Liver (tissue), 3 donors: ENCODE measurements around the gene NLRP9.

ENCODE experiments used
- EGR1 ChIP-seq, 2 donors: IDR thresholded peaks; 2 replicates each; pipeline ENCODE4 v1.6.1; 2016 to 2018; ENCODE audit warnings: antibody characterized with exemption in 2 of 2, low read depth in 2 of 2
- FOXA1 ChIP-seq: IDR thresholded peaks from 2 replicates; pipeline ENCODE4 v1.6.1; 2016; ENCODE audit warnings: antibody characterized with exemption
- GABPA ChIP-seq, 2 donors: IDR thresholded peaks in 1 of 2; conservative IDR thresholded peaks in 1 of 2; 2 replicates each; pipeline ENCODE4 v1.6.1; 2016; ENCODE audit warnings: antibody characterized with exemption in 2 of 2, mild to moderate bottlenecking in 1 of 2, moderate library complexity in 1 of 2
- HNF4A ChIP-seq, 2 donors: conservative IDR thresholded peaks; 2 replicates each; pipeline ENCODE4 v1.6.1; 2016; ENCODE audit warnings: antibody characterized with exemption in 2 of 2, mild to moderate bottlenecking in 2 of 2
- RAD21 ChIP-seq, 2 donors: IDR thresholded peaks; 2 replicates each; pipeline ENCODE4 v1.6.1; 2016; ENCODE audit warnings: antibody characterized with exemption in 2 of 2, mild to moderate bottlenecking in 2 of 2
- RXRA ChIP-seq, 2 donors: IDR thresholded peaks; 2 replicates each; pipeline ENCODE4 v1.6.1; 2017 to 2018; ENCODE audit warnings: antibody characterized with exemption in 2 of 2, mild to moderate bottlenecking in 1 of 2
- TAF1 ChIP-seq: conservative IDR thresholded peaks from 2 replicates; pipeline ENCODE4 v1.6.1; 2016; ENCODE audit warnings: antibody characterized with exemption, mild to moderate bottlenecking
- YY1 ChIP-seq: IDR thresholded peaks from 2 replicates; pipeline ENCODE4 v1.6.1; 2016; ENCODE audit warnings: antibody characterized with exemption, mild to moderate bottlenecking
- TF ChIP-seq, protein P1 (sequence below): fragments of 150-350 bp; IDR thresholded peaks from 2 replicates; pipeline ENCODE4 v1.5.1; 2017; ENCODE audit warnings: improper control_type of control experiment, low read depth, low read length; ENCODE audit not compliant: missing input control
- TF ChIP-seq, protein P2 (sequence below): IDR thresholded peaks from 2 replicates; pipeline ENCODE4 v1.6.1; 2016; ENCODE audit warnings: antibody characterized with exemption
- TF ChIP-seq, protein P3 (sequence below): IDR thresholded peaks from 2 replicates; pipeline ENCODE4 v1.6.1; 2016; ENCODE audit warnings: antibody characterized with exemption
- TF ChIP-seq, protein P4 (sequence below): IDR thresholded peaks from 2 replicates; pipeline ENCODE4 v1.6.1; 2016; ENCODE audit warnings: antibody characterized with exemption
- TF ChIP-seq, protein P5 (sequence below): IDR thresholded peaks from 2 replicates; pipeline ENCODE4 v1.6.1; 2016; ENCODE audit warnings: antibody characterized with exemption, mild to moderate bottlenecking
- donor health status: healthy.
- donor health status: healthy.

DNA sequence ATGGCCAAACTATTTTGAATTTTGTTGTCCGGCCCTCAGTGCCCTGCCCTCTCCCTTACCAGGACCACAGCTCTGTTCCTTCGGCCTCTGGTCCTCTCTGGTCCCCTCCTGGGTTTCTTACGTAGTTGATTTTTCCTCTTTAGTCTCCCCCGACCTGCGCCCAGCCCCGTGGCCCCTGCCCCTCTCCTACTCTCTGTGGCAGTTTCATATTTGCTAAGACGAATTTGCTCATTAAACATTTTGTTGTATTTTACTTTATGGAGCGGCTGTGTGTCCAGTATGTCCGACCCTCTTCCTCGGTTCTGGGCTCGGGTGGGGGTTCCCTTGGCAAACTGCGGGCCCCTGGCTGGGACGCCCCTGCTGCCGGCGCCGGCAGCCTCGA is 63.8 kb downstream of the NLRP9 start:
- TF ChIP-seq, protein P1, sequence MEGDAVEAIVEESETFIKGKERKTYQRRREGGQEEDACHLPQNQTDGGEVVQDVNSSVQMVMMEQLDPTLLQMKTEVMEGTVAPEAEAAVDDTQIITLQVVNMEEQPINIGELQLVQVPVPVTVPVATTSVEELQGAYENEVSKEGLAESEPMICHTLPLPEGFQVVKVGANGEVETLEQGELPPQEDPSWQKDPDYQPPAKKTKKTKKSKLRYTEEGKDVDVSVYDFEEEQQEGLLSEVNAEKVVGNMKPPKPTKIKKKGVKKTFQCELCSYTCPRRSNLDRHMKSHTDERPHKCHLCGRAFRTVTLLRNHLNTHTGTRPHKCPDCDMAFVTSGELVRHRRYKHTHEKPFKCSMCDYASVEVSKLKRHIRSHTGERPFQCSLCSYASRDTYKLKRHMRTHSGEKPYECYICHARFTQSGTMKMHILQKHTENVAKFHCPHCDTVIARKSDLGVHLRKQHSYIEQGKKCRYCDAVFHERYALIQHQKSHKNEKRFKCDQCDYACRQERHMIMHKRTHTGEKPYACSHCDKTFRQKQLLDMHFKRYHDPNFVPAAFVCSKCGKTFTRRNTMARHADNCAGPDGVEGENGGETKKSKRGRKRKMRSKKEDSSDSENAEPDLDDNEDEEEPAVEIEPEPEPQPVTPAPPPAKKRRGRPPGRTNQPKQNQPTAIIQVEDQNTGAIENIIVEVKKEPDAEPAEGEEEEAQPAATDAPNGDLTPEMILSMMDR = no peak
- TF ChIP-seq YY1 = no peak
- TF ChIP-seq, protein P2, sequence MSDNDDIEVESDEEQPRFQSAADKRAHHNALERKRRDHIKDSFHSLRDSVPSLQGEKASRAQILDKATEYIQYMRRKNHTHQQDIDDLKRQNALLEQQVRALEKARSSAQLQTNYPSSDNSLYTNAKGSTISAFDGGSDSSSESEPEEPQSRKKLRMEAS = no peak
- TF ChIP-seq, protein P3, sequence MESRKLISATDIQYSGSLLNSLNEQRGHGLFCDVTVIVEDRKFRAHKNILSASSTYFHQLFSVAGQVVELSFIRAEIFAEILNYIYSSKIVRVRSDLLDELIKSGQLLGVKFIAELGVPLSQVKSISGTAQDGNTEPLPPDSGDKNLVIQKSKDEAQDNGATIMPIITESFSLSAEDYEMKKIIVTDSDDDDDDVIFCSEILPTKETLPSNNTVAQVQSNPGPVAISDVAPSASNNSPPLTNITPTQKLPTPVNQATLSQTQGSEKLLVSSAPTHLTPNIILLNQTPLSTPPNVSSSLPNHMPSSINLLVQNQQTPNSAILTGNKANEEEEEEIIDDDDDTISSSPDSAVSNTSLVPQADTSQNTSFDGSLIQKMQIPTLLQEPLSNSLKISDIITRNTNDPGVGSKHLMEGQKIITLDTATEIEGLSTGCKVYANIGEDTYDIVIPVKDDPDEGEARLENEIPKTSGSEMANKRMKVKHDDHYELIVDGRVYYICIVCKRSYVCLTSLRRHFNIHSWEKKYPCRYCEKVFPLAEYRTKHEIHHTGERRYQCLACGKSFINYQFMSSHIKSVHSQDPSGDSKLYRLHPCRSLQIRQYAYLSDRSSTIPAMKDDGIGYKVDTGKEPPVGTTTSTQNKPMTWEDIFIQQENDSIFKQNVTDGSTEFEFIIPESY = no peak
- no peak for TF ChIP-seq GABPA (IDR thresholded peaks at IDR 0.05 in 1 of 2, conservative IDR thresholded peaks at IDR 0.05 in 1 of 2)
- TF ChIP-seq, protein P4, sequence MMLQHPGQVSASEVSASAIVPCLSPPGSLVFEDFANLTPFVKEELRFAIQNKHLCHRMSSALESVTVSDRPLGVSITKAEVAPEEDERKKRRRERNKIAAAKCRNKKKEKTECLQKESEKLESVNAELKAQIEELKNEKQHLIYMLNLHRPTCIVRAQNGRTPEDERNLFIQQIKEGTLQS = no peak
- no peak for TF ChIP-seq HNF4A (conservative IDR thresholded peaks at IDR 0.05)
- no peak for TF ChIP-seq FOXA1
- TF ChIP-seq, protein P5, sequence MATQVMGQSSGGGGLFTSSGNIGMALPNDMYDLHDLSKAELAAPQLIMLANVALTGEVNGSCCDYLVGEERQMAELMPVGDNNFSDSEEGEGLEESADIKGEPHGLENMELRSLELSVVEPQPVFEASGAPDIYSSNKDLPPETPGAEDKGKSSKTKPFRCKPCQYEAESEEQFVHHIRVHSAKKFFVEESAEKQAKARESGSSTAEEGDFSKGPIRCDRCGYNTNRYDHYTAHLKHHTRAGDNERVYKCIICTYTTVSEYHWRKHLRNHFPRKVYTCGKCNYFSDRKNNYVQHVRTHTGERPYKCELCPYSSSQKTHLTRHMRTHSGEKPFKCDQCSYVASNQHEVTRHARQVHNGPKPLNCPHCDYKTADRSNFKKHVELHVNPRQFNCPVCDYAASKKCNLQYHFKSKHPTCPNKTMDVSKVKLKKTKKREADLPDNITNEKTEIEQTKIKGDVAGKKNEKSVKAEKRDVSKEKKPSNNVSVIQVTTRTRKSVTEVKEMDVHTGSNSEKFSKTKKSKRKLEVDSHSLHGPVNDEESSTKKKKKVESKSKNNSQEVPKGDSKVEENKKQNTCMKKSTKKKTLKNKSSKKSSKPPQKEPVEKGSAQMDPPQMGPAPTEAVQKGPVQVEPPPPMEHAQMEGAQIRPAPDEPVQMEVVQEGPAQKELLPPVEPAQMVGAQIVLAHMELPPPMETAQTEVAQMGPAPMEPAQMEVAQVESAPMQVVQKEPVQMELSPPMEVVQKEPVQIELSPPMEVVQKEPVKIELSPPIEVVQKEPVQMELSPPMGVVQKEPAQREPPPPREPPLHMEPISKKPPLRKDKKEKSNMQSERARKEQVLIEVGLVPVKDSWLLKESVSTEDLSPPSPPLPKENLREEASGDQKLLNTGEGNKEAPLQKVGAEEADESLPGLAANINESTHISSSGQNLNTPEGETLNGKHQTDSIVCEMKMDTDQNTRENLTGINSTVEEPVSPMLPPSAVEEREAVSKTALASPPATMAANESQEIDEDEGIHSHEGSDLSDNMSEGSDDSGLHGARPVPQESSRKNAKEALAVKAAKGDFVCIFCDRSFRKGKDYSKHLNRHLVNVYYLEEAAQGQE = no peak
- TF ChIP-seq EGR1 (IDR thresholded peaks at IDR 0.05; ENCODE audit: low read depth in 2 of 2) = no peak
- no peak for TF ChIP-seq RXRA (IDR thresholded peaks at IDR 0.05)
- TF ChIP-seq TAF1 = no peak
- TF ChIP-seq RAD21 (IDR thresholded peaks at IDR 0.05) = no peak
